ENCODE measurements around the gene YWHAB. TPM values are rescaled to one million over a fixed set of nuclear protein-coding genes. Genes with fewer than 3 reads are reported as not detected.

Gene YWHAB
- total RNA-seq, 2 donors from 2014 or later = 183 to 193 TPM

DNA sequence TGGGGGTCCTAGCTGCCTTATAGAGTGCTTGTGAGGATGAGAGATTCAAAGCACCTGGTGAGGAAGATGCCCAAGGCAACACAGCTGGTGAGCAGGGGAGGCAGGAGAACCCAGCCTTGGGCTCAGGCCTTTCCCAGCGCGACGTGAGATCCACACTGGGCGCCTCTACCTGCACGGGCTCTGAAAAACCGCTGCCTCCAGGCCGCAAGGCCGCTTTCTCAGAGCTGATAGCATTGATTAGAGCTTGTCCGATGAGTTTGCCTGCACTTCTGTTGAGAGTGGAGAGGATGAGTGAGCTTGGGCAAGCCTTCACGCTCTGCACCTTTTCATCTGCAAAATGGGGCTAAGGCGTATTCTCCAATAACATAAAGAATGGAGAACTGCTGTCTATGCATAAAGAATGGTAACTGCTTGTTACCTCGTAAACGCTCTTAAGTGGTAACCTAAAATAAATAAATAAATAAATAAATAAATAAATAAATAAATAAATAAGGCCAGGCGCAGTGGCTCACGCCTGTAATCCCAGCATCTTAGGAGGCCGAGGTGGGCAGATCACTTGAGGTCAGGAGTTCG lies 25.3 kb downstream of the YWHAB start:
- Mint-ChIP-seq H3K9me3 (no peaks in the 10 kb centered on the region), H3K36me3 (ENCODE audit: low read depth) (peaks cover 58% of the 10 kb centered on the region), H3K4me1 (peaks cover 26% of the 10 kb centered on the region), H3K4me3 (peak overlapping the region; percentile 79), H3K27ac (peak overlapping the region; percentile 83), H3K27me3 (ENCODE audit: insufficient read depth) (no peaks in the 10 kb centered on the region)
- H3K9me3 ChIP-seq (ENCODE audit: control insufficient read depth, low read length) = no peaks in the 10 kb centered on the region
- H3K36me3 ChIP-seq (ENCODE audit: control insufficient read depth, insufficient read depth, low read length) = peaks cover 65% of the 10 kb centered on the region
- no peak overlapping the region for H3K27ac ChIP-seq (ENCODE audit: low read depth, low read length)
- H3K9ac ChIP-seq (ENCODE audit: extremely low read depth, low read length, poor library complexity, severe bottlenecking) = peak overlapping the region; percentile 62
- TF ChIP-seq, protein P1, sequence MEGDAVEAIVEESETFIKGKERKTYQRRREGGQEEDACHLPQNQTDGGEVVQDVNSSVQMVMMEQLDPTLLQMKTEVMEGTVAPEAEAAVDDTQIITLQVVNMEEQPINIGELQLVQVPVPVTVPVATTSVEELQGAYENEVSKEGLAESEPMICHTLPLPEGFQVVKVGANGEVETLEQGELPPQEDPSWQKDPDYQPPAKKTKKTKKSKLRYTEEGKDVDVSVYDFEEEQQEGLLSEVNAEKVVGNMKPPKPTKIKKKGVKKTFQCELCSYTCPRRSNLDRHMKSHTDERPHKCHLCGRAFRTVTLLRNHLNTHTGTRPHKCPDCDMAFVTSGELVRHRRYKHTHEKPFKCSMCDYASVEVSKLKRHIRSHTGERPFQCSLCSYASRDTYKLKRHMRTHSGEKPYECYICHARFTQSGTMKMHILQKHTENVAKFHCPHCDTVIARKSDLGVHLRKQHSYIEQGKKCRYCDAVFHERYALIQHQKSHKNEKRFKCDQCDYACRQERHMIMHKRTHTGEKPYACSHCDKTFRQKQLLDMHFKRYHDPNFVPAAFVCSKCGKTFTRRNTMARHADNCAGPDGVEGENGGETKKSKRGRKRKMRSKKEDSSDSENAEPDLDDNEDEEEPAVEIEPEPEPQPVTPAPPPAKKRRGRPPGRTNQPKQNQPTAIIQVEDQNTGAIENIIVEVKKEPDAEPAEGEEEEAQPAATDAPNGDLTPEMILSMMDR (conservative IDR thresholded peaks at IDR 0.05) = no peak
- peak; percentile 74 for DNase-seq
- H3K27me3 ChIP-seq (ENCODE audit: control insufficient read depth, insufficient read depth, low read length, poor library complexity, severe bottlenecking) = no peaks in the 10 kb centered on the region
- 56 to 86% methylated on average over 9 to 15 of the region's 17 CpGs for WGBS, 2 experiments (ENCODE audit: insufficient coverage in 1 of 2, insufficient read length in 1 of 2)
- no peaks in the 10 kb centered on the region for H3K4me1 ChIP-seq (ENCODE audit: control insufficient read depth, insufficient read depth, low read length)
- peak overlapping the region; percentile 81 for H3K4me3 ChIP-seq (ENCODE audit: low read length)

DNA sequence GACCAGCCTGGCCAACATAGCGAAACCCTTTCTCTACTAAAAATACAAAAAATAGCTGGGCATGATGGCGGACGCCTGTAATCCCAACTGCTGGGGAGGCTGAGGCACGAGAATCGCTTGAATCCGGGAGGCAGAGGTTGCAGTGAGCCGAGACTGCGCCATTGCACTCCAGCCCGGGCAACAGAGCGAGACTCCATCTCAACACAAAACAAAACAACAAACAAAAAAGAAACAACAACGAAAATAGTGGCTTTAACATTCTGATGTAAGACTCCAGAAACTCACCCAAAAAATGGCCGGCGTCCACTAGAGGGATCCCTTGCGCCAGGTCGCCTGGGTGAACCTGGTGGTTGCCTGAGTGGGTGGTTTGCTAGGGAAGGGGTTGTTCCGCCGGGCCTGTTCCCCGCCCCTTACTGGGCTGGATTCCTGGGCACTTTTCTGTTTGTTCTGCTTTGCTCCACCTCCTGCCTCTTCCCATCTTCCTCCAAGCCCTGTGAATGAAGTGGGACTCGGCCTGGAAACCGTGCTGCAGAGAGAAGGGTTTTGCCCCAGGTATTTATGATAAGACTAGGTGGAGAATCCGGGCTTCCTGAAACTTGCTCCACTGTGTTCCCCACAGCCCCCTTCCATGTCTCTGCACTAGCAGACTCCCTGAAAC lies 25.9 kb downstream of the YWHAB start:
- peak overlapping the region; percentile 87 for H3K27ac Mint-ChIP-seq

GRCh38 chr20:44912189-44912588 lies 26.7 kb downstream of the YWHAB start:
- Histone ChIP-seq H3K27me3 (ENCODE audit: control insufficient read depth, insufficient read depth, low read length, poor library complexity, severe bottlenecking) (no peaks in the 10 kb centered on the region), H3K9me3 (ENCODE audit: control insufficient read depth, low read length) (no peaks in the 10 kb centered on the region), H3K36me3 (ENCODE audit: control insufficient read depth, insufficient read depth, low read length) (peaks cover 62% of the 10 kb centered on the region), H3K27ac (ENCODE audit: low read depth, low read length) (no peak overlapping the region), H3K4me1 (ENCODE audit: control insufficient read depth, insufficient read depth, low read length) (no peaks in the 10 kb centered on the region), H3K9ac (ENCODE audit: extremely low read depth, low read length, poor library complexity, severe bottlenecking) (no peak overlapping the region), H3K4me3 (ENCODE audit: low read length) (peak overlapping the region; percentile 68)
- H3K4me1 Mint-ChIP-seq = peaks cover 26% of the 10 kb centered on the region
- WGBS, 2 experiments (ENCODE audit: insufficient coverage in 1 of 2, insufficient read length in 1 of 2) = 82 to 100% methylated on average over 1 to 2 of the region's 2 CpGs
- peak overlapping the region; percentile 79 for H3K4me3 Mint-ChIP-seq
- peaks cover 57% of the 10 kb centered on the region for H3K36me3 Mint-ChIP-seq (ENCODE audit: low read depth)
- DNase-seq = no peak
- no peaks in the 10 kb centered on the region for H3K9me3 Mint-ChIP-seq
- peak overlapping the region; percentile 71 for H3K27ac Mint-ChIP-seq
- TF ChIP-seq, protein P1 (conservative IDR thresholded peaks at IDR 0.05) = no peak
- H3K27me3 Mint-ChIP-seq (ENCODE audit: insufficient read depth) = no peaks in the 10 kb centered on the region

More for the DNA sequence above, 25.9 kb downstream of the YWHAB start:
- Mint-ChIP-seq H3K4me1 (peaks cover 26% of the 10 kb centered on the region), H3K27me3 (ENCODE audit: insufficient read depth) (no peaks in the 10 kb centered on the region), H3K9me3 (no peaks in the 10 kb centered on the region), H3K4me3 (peak overlapping the region; percentile 79), H3K36me3 (ENCODE audit: low read depth) (peaks cover 58% of the 10 kb centered on the region)
- Histone ChIP-seq H3K27ac (ENCODE audit: low read depth, low read length) (no peak overlapping the region), H3K9me3 (ENCODE audit: control insufficient read depth, low read length) (no peaks in the 10 kb centered on the region), H3K27me3 (ENCODE audit: control insufficient read depth, insufficient read depth, low read length, poor library complexity, severe bottlenecking) (no peaks in the 10 kb centered on the region), H3K9ac (ENCODE audit: extremely low read depth, low read length, poor library complexity, severe bottlenecking) (no peak overlapping the region), H3K36me3 (ENCODE audit: control insufficient read depth, insufficient read depth, low read length) (peaks cover 62% of the 10 kb centered on the region), H3K4me3 (ENCODE audit: low read length) (peak overlapping the region; percentile 68), H3K4me1 (ENCODE audit: control insufficient read depth, insufficient read depth, low read length) (no peaks in the 10 kb centered on the region)
- peak; percentile 96 for DNase-seq
- 57 to 63% methylated on average over 10 to 21 of the region's 21 CpGs for WGBS, 2 experiments (ENCODE audit: insufficient coverage in 1 of 2, insufficient read length in 1 of 2)
- TF ChIP-seq, protein P1 (conservative IDR thresholded peaks at IDR 0.05) = peak; percentile 81

Measured in endodermal cell (in vitro differentiated cells).